Mucosa of rectum (tissue), 2 donors: ENCODE results near the gene EBF3.

Experiments used
- H3K27ac ChIP-seq, 2 donors: one replicate each; pipeline ENCODE4 v1.7.0; 2013; ENCODE audit warnings: inconsistent platforms in 2 of 2, low read depth in 2 of 2, low read length in 2 of 2
- H3K27me3 ChIP-seq, 2 donors: one replicate each; pipeline ENCODE4 v1.7.0; 2013; ENCODE audit warnings: low read length in 2 of 2; ENCODE audit not compliant: control insufficient read depth in 2 of 2, insufficient read depth in 2 of 2
- H3K36me3 ChIP-seq, 2 donors: one replicate each; pipeline ENCODE4 v1.7.0; 2013; ENCODE audit warnings: low read length in 2 of 2; ENCODE audit not compliant: control insufficient read depth in 2 of 2, insufficient read depth in 2 of 2
- H3K4me1 ChIP-seq, 2 donors: one replicate each; pipeline ENCODE4 v1.7.0; 2013; ENCODE audit warnings: low read length in 2 of 2, mild to moderate bottlenecking in 1 of 2; ENCODE audit not compliant: control insufficient read depth in 2 of 2, insufficient read depth in 2 of 2
- H3K4me3 ChIP-seq, 2 donors: one replicate each; pipeline ENCODE4 v1.7.0; 2013; ENCODE audit warnings: low read length in 2 of 2
- H3K9ac ChIP-seq, 2 donors: one replicate each; pipeline ENCODE4 v1.7.0; 2013; ENCODE audit warnings: low read length in 2 of 2, low read depth in 1 of 2, mild to moderate bottlenecking in 1 of 2
- H3K9me3 ChIP-seq, 2 donors: one replicate each; pipeline ENCODE4 v1.7.0; 2013; ENCODE audit warnings: low read length in 2 of 2; ENCODE audit not compliant: control insufficient read depth in 2 of 2
- donor health status: healthy.
- donor health status: Normal muscosa, but diverticular disease.

The EBF3 gene

DNA sequence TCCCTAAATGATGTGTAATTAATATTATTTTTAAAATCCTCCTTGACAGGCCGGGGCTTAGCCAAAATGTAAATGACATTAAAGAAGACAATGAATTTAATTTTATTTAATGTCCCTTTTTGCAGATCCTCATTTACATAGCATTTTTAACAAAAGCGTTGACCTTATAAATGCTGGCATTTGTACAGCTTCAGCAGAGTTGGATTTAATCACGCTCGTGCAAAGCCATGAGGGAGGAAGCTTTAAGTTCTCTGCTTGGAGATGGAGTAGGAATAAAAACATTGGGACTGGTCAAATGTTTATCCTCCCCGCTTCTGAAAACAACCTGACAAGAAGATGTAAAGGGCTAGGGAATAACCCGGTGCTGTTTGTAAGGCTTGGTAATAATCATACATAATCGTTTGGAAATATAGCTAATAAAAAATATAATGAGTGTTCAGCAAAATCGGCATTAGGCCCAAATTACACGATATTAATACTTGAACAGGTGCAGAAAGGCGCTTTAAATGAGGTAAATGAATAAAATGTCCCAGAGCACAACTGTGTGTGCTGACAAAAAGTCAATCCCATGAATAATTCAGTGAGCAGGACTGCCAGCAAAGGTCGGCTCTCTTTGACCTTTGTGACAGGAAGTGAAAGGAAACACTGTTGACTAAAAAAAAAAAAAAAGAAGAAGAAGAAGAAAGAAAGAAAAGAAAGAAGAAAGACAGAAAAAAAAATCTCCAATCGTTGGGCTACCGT, 11.5 kb downstream of the EBF3 start:
- no peak overlapping the region for H3K4me3 ChIP-seq
- H3K9ac ChIP-seq = no peak overlapping the region
- no peaks in the 10 kb centered on the region for H3K4me1 ChIP-seq
- no peak overlapping the region for H3K27ac ChIP-seq
- no peaks in the 10 kb centered on the region for H3K36me3 ChIP-seq
- no peaks in the 10 kb centered on the region for H3K9me3 ChIP-seq
- H3K27me3 ChIP-seq = peaks cover 20 to 35% of the 10 kb centered on the region in 2 donors

DNA sequence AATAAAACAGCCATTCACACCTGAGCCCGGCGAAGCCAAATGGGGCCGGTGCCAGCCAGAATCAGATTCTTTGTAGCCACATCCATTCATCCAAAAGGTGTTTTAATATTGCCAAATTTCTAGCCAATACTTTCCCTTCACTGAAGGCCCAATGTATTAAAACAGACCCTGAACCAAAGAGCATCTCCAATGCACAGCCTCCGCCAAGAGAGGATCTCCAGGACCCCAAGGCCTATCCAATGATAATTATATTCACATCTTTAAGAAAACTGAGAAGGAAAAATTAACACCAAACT, 12.2 kb downstream of the EBF3 start:
- H3K4me1 ChIP-seq = no peaks in the 10 kb centered on the region

DNA sequence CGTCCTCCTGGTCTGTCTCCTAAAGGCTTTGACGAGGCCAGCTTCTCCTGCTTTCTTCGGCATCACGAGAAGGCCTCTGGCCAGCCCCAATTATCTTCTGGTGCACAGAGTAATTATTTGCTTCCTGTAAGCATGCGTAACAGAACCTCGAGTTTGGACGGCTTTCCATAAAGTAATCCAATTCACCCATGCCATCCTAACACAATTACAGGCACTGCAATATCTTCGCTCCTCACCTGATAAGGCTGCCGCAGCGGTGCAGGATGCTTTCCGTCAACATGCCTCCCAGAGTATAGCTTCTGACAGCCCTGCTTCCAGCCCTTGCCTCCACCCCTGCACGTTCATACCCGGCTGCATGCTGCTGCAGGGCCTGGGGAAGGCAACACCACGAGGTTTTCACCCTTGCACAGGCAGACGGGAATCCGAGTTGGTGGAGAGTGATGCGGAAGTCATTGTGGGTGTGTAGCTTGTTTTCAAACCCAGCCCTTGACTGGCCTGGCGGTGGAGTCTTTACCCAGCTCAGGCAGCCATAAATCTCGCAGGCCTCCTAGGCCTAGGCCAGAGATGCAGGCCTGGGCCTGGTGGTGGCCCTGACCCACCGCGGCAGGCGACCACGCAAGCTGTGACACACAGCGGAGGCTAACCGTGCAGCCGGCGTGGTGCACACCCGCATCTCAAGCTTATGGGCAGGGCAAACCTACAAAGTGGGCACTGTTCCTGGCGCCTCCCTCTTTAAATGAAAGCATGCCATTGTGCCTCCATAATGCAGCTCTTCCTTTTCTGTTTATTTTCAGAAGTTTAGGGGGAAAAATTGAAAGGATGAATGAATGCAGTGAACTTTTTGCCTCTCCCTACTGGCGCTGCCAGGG, 12.7 kb downstream of the EBF3 start:
- H3K9ac ChIP-seq = no peak overlapping the region
- H3K4me1 ChIP-seq = no peaks in the 10 kb centered on the region
- no peaks in the 10 kb centered on the region for H3K36me3 ChIP-seq
- no peak overlapping the region for H3K27ac ChIP-seq
- H3K27me3 ChIP-seq = peaks cover 7 to 23% of the 10 kb centered on the region in 2 donors
- no peak overlapping the region for H3K4me3 ChIP-seq
- no peaks in the 10 kb centered on the region for H3K9me3 ChIP-seq

More for the DNA sequence above, 12.2 kb downstream of the EBF3 start:
- Histone ChIP-seq H3K27me3 (peaks cover 13 to 29% of the 10 kb centered on the region in 2 donors), H3K27ac (no peak overlapping the region), H3K9ac (no peak overlapping the region), H3K36me3 (no peaks in the 10 kb centered on the region), H3K9me3 (no peaks in the 10 kb centered on the region), H3K4me3 (no peak overlapping the region)

DNA sequence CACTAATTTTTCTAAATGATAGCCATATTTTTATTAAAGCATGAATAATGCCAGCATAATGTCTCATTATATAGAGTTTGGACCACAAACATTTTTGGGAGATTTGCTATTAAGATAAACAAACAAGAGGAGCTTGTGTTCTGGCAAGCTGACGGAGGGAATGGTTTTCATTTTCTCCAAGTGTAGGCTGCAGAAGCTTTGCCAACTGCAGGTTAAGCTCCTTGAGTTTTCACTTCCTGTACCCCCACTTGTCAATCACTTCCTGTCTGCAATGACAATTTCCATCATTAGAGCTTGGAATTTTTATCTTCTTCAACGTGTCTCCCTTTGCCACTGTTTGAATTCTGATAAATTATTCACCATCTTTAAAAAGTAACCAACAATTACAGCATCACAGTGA, 13.4 kb downstream of the EBF3 start:
- no peaks in the 10 kb centered on the region for H3K4me1 ChIP-seq
- no peak overlapping the region for H3K9ac ChIP-seq
- H3K27me3 ChIP-seq = peaks cover 2 to 20% of the 10 kb centered on the region in 2 donors
- H3K4me3 ChIP-seq = no peak overlapping the region
- no peak overlapping the region for H3K27ac ChIP-seq
- H3K36me3 ChIP-seq = no peaks in the 10 kb centered on the region
- H3K9me3 ChIP-seq = no peaks in the 10 kb centered on the region

DNA sequence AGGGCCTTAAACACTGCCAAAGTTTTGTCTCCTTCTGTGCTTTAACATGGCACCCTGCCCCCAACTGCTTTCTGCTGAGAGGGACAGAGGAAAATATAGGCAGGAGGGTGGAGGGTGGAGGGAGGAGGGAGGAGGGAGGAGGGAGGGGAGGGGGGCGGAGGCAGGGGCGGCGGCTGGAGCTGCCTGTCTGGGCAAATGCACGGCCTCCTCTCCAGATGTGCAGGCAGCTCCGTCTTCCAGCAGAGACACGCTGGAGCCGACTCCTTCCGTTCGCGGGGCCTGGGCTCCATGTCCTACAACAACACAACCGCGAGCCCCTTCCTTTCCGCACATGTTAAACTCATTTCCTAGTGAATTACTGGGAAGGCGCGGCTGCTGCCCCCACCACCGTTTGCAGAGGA, 14.2 kb downstream of the EBF3 start:
- no peak overlapping the region for H3K27ac ChIP-seq
- H3K27me3 ChIP-seq = peaks cover 2 to 16% of the 10 kb centered on the region in 2 donors
- H3K9ac ChIP-seq = no peak overlapping the region
- H3K4me1 ChIP-seq = no peaks in the 10 kb centered on the region
- H3K36me3 ChIP-seq = no peaks in the 10 kb centered on the region
- no peaks in the 10 kb centered on the region for H3K9me3 ChIP-seq
- H3K4me3 ChIP-seq = no peak overlapping the region

DNA sequence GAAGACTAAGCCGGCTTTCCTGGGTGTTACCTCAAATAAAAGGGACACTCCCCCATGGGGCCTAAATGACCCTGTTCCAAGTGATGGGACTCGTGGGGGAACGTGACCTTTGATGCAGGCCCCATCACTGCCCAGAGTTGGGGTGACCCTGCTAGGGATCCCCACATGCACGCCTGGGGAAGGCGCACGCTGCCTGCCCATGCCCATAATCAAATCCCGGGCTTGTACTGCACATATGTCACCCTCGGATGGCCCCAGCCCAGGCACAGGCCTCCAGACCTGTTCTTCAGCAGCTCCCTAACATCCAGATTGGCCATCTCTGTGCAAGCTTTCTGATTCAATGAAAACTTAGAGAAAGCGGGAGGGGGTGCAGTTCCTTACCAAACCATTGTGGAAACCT, 14.7 kb downstream of the EBF3 start:
- Histone ChIP-seq H3K9me3 (no peaks in the 10 kb centered on the region), H3K27me3 (peaks cover 2 to 12% of the 10 kb centered on the region in 2 donors), H3K4me3 (no peak overlapping the region), H3K36me3 (no peaks in the 10 kb centered on the region), H3K9ac (no peak overlapping the region), H3K4me1 (no peaks in the 10 kb centered on the region), H3K27ac (no peak overlapping the region)

DNA sequence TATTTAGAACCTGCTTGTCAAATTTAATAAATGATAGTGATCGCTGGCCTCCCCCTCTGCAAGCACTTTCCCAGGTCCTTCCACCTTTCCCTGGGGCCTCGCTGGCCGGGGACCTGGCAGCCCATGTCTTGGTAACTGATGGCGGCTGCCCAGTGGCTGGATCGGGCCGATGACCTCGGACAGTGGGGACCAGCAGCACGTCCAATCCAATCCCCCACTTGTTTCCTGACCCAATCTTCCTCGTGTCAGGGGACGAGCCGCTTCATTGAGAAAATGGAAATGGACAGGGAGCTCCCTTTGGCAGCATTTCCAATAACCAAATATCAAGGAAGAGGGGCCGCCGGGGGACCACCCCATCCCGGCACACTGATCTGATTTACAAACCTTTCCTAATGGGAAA, 17.2 kb downstream of the EBF3 start:
- H3K4me1 ChIP-seq = no peaks in the 10 kb centered on the region
- no peak overlapping the region for H3K4me3 ChIP-seq
- no peaks in the 10 kb centered on the region for H3K36me3 ChIP-seq
- no peak overlapping the region for H3K27ac ChIP-seq
- H3K9ac ChIP-seq = no peak overlapping the region
- no peaks in the 10 kb centered on the region for H3K9me3 ChIP-seq
- peaks cover 2 to 9% of the 10 kb centered on the region in 2 donors for H3K27me3 ChIP-seq

DNA sequence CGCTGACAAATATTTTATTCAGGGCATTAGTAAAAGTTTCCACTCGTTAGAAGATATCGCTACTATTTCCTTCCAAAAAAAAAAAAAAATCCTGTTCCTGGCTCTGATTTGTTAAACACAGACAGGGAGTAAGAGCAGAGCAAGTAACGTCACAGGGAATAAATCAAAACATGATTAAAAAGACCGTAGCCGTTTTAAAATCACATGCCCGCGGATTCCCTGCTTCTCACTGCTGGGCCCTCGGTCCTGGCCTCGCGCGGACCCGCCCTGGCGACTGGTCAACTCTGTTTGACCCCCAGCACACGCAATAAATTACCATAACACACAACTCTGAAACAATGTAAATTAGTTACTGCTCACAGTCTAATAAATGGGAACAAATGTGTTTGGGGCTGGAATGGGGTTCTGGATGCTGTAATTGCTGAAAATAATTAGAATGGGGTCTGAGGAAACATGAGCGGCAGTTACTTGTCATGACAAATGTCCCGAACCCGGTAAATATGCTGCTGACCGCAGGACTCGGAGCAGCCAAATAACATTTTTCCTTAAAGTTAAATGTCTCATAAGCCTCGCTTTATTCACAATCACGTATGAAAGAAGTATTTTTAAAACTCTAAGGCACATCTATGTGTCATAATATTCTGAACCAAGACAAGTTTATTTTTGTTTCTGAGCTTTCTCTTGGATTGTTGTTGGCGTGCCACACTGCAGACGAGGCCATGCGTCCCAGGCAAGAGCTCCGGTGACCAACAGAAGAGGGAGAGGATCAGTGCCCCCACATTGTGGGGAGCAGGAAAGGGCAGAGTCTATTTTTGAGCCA, 17.9 kb downstream of the EBF3 start:
- H3K27me3 ChIP-seq = peaks cover 2 to 3% of the 10 kb centered on the region in 2 donors
- no peaks in the 10 kb centered on the region for H3K9me3 ChIP-seq
- no peak overlapping the region for H3K9ac ChIP-seq
- no peaks in the 10 kb centered on the region for H3K36me3 ChIP-seq
- H3K4me1 ChIP-seq = no peaks in the 10 kb centered on the region
- no peak overlapping the region for H3K27ac ChIP-seq
- H3K4me3 ChIP-seq = no peak overlapping the region

DNA sequence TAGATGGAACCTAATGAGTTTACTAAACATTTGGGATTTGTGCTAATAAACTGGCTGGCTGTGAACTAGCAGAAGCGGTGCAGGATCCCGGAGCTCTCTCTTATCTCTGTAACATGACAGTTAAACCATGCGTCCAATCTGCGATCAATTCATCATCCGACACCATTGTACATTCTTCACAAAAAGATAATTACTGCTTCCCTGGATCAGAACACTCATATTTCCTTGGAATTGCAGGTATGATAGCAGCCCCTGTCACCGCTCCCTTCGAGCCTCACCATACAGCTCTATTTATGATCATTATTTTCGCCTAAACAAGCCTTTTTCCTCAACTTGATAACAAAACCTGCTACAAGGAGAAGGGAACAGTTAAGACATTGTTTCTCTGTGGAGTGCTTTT, 18.5 kb downstream of the EBF3 start:
- Histone ChIP-seq H3K27me3 (peaks cover 0 to 3% of the 10 kb centered on the region in 2 donors), H3K4me3 (no peak overlapping the region), H3K9me3 (no peaks in the 10 kb centered on the region), H3K27ac (no peak overlapping the region), H3K9ac (no peak overlapping the region), H3K4me1 (no peaks in the 10 kb centered on the region), H3K36me3 (no peaks in the 10 kb centered on the region)

DNA sequence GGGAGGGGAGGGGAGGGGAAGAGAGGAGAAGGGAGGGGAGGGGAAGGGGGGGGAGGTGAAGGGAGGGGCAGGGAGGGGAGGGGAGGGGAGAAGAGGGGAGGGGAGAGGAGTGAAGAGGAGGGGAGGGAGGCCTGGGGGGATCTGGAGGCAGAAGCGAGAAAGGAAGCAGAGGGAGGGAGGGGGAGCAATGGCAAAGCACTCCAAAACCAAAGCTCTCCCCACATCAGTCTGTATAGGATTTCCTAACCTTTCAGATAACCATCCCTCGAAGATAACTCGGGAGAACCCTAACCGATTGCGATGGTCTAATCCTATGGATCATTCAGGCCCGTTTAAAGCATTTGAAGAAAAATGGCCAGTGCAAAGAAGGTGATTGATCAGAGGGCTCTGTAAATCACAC, 19.0 kb downstream of the EBF3 start:
- Histone ChIP-seq H3K4me3 (no peak overlapping the region), H3K9me3 (no peaks in the 10 kb centered on the region), H3K27ac (no peak overlapping the region), H3K36me3 (no peaks in the 10 kb centered on the region), H3K4me1 (no peaks in the 10 kb centered on the region), H3K27me3 (peaks cover 0 to 3% of the 10 kb centered on the region in 2 donors), H3K9ac (no peak overlapping the region)
